Measurements from ENCODE around the gene IL18RAP. TPM values are rescaled to one million over a fixed set of nuclear protein-coding genes. Genes with fewer than 3 reads are reported as not detected.

IL18RAP gene
- total RNA-seq, 1 donor from 2014 or later: not detected

DNA sequence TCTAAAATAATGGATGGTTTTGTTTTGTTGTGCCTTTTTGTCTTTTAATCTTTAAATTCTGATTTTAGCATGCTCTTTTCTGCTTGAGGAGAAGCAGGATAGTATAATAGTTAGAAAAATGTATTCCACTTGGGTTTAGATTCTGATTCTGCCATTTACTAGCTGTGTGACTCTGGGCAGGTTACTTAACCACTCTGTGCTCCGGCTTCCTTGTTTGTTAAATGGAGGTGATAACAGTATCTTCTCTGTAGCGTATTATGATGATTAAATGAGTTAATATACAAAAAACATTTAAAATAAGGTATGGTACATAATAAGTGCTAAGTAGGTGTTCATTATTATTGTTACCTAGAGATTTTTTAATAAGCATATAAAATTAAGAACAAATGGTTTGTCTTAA lies 26.9 kb upstream of the IL18RAP start:
- Histone ChIP-seq H3K4me3 (ENCODE audit: low read depth, low read length) (no peak overlapping the region), H3K36me3 (ENCODE audit: control insufficient read depth, insufficient read depth, low read length) (no peaks in the 10 kb centered on the region), H3K27me3 (ENCODE audit: control insufficient read depth, insufficient read depth, low read length) (no peaks in the 10 kb centered on the region)
- TF ChIP-seq, protein P1, sequence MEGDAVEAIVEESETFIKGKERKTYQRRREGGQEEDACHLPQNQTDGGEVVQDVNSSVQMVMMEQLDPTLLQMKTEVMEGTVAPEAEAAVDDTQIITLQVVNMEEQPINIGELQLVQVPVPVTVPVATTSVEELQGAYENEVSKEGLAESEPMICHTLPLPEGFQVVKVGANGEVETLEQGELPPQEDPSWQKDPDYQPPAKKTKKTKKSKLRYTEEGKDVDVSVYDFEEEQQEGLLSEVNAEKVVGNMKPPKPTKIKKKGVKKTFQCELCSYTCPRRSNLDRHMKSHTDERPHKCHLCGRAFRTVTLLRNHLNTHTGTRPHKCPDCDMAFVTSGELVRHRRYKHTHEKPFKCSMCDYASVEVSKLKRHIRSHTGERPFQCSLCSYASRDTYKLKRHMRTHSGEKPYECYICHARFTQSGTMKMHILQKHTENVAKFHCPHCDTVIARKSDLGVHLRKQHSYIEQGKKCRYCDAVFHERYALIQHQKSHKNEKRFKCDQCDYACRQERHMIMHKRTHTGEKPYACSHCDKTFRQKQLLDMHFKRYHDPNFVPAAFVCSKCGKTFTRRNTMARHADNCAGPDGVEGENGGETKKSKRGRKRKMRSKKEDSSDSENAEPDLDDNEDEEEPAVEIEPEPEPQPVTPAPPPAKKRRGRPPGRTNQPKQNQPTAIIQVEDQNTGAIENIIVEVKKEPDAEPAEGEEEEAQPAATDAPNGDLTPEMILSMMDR (IDR thresholded peaks at IDR 0.05; ENCODE audit: insufficient read depth, low read length, poor library complexity, severe bottlenecking): no peak
- DNase-seq (ENCODE audit: low read depth): no peak

DNA sequence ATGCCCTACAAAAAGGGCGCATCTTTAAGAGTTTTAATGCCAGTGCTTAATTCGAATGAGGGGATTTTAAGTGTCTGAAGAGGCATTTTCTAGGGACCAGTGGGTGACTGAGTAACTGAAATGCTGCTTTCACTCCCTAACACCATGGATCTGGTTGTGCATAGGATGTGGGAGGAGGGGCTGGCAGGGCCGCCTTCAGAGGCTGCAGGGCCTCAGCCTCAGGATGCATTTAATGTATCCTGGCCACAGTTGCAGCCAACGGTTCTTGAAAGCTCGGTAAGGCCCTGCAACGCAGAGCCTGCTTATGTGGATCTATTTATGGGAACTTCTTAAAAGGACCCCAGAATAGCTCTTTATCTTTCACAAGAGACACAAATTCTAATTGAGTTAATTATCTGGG lies 25.8 kb upstream of the IL18RAP start:
- Histone ChIP-seq H3K36me3 (ENCODE audit: control insufficient read depth, insufficient read depth, low read length) (no peaks in the 10 kb centered on the region), H3K4me3 (ENCODE audit: low read depth, low read length) (no peak overlapping the region), H3K27me3 (ENCODE audit: control insufficient read depth, insufficient read depth, low read length) (no peaks in the 10 kb centered on the region)
- no peak for DNase-seq (ENCODE audit: low read depth)
- TF ChIP-seq, protein P1 (IDR thresholded peaks at IDR 0.05; ENCODE audit: insufficient read depth, low read length, poor library complexity, severe bottlenecking): no peak

DNA sequence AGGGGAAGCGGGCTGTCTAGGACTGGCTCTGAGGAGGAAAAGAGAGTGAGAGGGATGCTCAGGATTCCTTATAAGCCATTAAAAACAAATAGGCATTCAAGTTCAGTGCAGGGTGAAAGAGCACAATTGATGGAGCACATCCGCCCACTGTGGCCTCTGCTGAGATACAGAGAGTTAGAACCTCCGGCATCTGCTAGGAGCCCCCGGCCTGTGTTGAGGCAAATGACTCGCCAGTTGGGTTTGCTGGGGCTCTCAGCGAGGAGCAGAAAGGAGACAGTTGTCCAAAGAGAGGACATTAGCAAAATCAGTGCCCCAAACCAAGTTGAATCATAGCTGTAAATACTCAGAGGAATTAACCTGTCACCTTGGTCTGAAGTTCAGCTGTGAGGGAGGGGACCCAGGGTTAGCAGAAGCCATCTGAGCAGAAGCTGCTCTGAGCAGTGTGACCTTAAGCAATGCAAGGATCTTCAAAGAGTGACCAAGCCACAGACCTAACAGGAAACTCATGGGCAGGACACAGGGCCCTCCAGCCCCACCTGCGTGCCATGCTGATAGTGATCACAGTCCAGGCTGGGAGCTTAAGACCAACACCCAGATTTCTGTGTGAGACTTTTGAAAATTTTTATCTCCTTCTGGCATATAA lies 23.3 kb upstream of the IL18RAP start:
- H3K27me3 ChIP-seq (ENCODE audit: control insufficient read depth, insufficient read depth, low read length): no peaks in the 10 kb centered on the region
- H3K36me3 ChIP-seq (ENCODE audit: control insufficient read depth, insufficient read depth, low read length): no peaks in the 10 kb centered on the region
- H3K4me3 ChIP-seq (ENCODE audit: low read depth, low read length): no peak overlapping the region
- DNase-seq (ENCODE audit: low read depth): no peak
- TF ChIP-seq, protein P1 (IDR thresholded peaks at IDR 0.05; ENCODE audit: insufficient read depth, low read length, poor library complexity, severe bottlenecking): no peak

DNA sequence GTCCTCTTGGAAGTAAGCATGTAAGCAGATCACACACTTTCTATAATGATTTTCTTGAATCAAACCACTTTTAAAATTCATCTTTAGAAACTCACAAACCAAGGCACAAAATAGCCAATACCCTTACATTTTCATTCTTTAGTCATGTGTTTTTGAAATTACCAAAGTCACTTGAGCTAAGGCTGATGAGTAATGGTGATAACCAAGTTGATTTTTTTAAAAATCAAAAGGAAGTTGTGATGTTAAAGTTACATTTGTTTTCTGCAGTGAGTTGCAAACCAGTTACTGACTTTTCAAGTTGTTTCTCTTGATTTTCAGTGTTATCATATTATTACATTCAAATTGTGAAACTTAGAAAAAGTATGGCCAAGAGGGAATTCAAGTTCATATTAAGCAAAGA lies 21.5 kb upstream of the IL18RAP start:
- H3K36me3 ChIP-seq (ENCODE audit: control insufficient read depth, insufficient read depth, low read length): no peaks in the 10 kb centered on the region
- no peak overlapping the region for H3K4me3 ChIP-seq (ENCODE audit: low read depth, low read length)
- H3K27me3 ChIP-seq (ENCODE audit: control insufficient read depth, insufficient read depth, low read length): no peaks in the 10 kb centered on the region
- TF ChIP-seq, protein P1 (IDR thresholded peaks at IDR 0.05; ENCODE audit: insufficient read depth, low read length, poor library complexity, severe bottlenecking): no peak
- no peak for DNase-seq (ENCODE audit: low read depth)

DNA sequence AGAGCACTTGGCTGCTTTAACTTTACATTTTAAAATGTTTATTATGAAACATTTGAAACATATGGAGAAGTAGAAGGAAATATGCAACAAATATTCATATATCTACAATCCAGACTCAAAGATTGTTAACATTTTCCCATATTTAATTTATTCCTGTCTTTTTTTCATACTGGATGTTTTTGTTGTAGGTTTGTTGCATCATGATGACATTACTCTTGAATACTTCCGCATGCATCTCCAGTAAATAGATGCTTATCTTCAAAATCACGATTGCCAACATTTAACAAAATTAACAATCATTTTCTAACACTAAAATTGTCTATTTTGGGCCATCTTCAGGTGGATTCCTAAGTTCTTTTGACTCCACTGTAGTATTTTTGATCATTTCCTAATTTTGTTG lies 21.1 kb upstream of the IL18RAP start:
- no peak for DNase-seq (ENCODE audit: low read depth)
- Histone ChIP-seq H3K27me3 (ENCODE audit: control insufficient read depth, insufficient read depth, low read length) (no peaks in the 10 kb centered on the region), H3K4me3 (ENCODE audit: low read depth, low read length) (no peak overlapping the region), H3K36me3 (ENCODE audit: control insufficient read depth, insufficient read depth, low read length) (no peaks in the 10 kb centered on the region)
- TF ChIP-seq, protein P1 (IDR thresholded peaks at IDR 0.05; ENCODE audit: insufficient read depth, low read length, poor library complexity, severe bottlenecking): no peak

DNA sequence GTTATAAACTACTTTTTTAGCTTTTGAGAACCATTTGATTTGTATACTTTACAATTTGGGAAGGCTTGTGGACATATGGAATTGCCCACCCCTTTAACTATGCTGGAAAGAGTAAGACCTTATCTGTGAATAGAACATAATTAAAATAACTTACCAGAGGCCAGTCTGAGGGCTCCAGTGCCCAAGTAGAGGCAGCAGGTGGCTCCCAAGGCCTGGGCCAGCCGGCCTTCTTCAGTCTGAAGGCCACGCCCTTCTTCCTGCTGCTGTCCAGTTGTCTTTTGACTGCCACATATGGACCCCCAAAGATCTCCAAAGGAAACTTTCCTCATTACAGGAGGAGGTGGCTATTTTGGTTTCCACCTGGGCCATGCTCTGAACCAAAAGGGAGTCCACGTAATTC lies 12.0 kb upstream of the IL18RAP start:
- TF ChIP-seq, protein P1 (IDR thresholded peaks at IDR 0.05; ENCODE audit: insufficient read depth, low read length, poor library complexity, severe bottlenecking): no peak
- DNase-seq (ENCODE audit: low read depth): no peak
- H3K4me3 ChIP-seq (ENCODE audit: low read depth, low read length): no peak overlapping the region
- H3K36me3 ChIP-seq (ENCODE audit: control insufficient read depth, insufficient read depth, low read length): no peaks in the 10 kb centered on the region
- no peaks in the 10 kb centered on the region for H3K27me3 ChIP-seq (ENCODE audit: control insufficient read depth, insufficient read depth, low read length)
